Mammary epithelial cell (primary cell): ENCODE results near the gene NUTM1.
"Not testable (repeated sequence)": the region's sequence is repeated elsewhere in the genome, so short reads cannot be mapped to it uniquely, and the experiment has no call there.

Experiments used
- EZH2 ChIP-seq: IDR thresholded peaks from 2 replicates; pipeline ENCODE4 v1.6.1; 2012; ENCODE audit warnings: low read length, inconsistent platforms, borderline replicate concordance
- TF ChIP-seq, protein P1 (sequence below), 2 donors: IDR thresholded peaks in 1 of 2; conservative IDR thresholded peaks in 1 of 2; 2 replicates each; pipeline ENCODE4 v1.5.1; 2011 to 2012; ENCODE audit warnings: inconsistent platforms in 2 of 2, low read length in 2 of 2, mild to moderate bottlenecking in 2 of 2, control low read depth in 1 of 2, low read depth in 1 of 2; ENCODE audit not compliant: insufficient read depth in 1 of 2; ENCODE audit errors: extremely low read depth in 1 of 2

DNA sequence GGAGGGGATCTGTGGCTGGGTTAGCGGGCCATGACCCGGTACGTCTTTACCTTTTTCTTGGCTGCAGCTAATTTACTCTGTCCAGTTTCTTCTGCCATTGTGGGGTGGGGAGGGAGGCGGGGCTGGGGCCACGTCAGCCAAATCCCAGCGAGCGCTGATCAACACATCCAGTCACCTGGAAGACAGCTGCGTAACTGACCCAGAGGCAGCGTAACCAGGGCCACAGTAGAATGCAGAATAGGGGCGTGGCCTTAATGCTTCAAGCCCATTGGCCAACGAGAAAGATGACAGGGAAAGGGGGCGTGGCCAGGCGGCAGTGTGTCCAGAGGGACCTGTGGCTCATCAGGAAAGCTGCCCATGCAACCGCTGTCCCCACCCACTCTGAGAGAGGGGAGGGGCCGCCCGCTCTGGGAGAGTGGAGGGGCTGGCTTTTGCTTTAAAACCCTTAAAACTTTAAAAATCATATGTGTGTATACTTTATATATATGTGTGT, 46.5 kb downstream of the NUTM1 start:
- TF ChIP-seq, protein P1, sequence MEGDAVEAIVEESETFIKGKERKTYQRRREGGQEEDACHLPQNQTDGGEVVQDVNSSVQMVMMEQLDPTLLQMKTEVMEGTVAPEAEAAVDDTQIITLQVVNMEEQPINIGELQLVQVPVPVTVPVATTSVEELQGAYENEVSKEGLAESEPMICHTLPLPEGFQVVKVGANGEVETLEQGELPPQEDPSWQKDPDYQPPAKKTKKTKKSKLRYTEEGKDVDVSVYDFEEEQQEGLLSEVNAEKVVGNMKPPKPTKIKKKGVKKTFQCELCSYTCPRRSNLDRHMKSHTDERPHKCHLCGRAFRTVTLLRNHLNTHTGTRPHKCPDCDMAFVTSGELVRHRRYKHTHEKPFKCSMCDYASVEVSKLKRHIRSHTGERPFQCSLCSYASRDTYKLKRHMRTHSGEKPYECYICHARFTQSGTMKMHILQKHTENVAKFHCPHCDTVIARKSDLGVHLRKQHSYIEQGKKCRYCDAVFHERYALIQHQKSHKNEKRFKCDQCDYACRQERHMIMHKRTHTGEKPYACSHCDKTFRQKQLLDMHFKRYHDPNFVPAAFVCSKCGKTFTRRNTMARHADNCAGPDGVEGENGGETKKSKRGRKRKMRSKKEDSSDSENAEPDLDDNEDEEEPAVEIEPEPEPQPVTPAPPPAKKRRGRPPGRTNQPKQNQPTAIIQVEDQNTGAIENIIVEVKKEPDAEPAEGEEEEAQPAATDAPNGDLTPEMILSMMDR (conservative IDR thresholded peaks at IDR 0.05 in 1 of 2, IDR thresholded peaks at IDR 0.05 in 1 of 2; ENCODE audit: extremely low read depth in 1 of 2, insufficient read depth in 1 of 2, low read depth in 1 of 2, low read length in 2 of 2): not testable (repeated sequence)
- TF ChIP-seq EZH2: not testable (repeated sequence)
